ENCODE data around the gene SNCA.

DNA sequence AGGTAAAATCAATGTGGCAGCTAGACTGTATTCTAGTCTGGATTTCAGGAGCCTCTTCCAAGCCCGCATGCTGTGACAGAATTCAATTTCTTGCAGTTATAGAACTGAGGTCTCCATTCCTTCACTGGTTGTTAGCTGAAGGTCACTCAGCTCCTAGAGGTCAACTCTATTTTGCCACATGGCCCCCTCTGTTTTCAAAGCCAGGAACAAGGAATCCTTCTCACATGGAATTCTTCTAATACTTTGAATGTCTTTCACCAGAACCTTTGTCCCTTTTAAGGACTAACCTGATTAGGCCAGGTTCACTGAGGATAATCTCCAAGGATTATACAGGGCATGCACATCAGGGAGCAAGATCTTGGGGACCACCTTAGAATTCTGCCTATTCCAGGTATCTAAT, 34.2 kb upstream of the SNCA start:
- TF ChIP-seq, protein P1, sequence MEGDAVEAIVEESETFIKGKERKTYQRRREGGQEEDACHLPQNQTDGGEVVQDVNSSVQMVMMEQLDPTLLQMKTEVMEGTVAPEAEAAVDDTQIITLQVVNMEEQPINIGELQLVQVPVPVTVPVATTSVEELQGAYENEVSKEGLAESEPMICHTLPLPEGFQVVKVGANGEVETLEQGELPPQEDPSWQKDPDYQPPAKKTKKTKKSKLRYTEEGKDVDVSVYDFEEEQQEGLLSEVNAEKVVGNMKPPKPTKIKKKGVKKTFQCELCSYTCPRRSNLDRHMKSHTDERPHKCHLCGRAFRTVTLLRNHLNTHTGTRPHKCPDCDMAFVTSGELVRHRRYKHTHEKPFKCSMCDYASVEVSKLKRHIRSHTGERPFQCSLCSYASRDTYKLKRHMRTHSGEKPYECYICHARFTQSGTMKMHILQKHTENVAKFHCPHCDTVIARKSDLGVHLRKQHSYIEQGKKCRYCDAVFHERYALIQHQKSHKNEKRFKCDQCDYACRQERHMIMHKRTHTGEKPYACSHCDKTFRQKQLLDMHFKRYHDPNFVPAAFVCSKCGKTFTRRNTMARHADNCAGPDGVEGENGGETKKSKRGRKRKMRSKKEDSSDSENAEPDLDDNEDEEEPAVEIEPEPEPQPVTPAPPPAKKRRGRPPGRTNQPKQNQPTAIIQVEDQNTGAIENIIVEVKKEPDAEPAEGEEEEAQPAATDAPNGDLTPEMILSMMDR (IDR thresholded peaks at IDR 0.05; ENCODE audit: low read depth, low read length), result no peak
- TF ChIP-seq POLR2A (IDR thresholded peaks at IDR 0.05; ENCODE audit: extremely low read depth, insufficient read length), result no peak

Data from NB4 (cell line).